NCI-H748 (cell line): Measurements from ENCODE around the gene C11orf97.
"Not testable (repeated sequence)": the region's sequence is repeated elsewhere in the genome, so short reads cannot be mapped to it uniquely, and the experiment has no call there.

ENCODE experiments used
- DNase-seq: peaks from one replicate; lab custom pipeline; 2025; ENCODE audit not compliant: unreplicated experiment; lab: John Stamatoyannopoulos, UW

C11orf97 gene

GRCh38 chr11:94555752-94556329 is 43.6 kb downstream of the C11orf97 start:
- DNase-seq = not testable (repeated sequence)

GRCh38 chr11:94557421-94557820 is 45.2 kb downstream of the C11orf97 start:
- DNase-seq = no peak

DNA sequence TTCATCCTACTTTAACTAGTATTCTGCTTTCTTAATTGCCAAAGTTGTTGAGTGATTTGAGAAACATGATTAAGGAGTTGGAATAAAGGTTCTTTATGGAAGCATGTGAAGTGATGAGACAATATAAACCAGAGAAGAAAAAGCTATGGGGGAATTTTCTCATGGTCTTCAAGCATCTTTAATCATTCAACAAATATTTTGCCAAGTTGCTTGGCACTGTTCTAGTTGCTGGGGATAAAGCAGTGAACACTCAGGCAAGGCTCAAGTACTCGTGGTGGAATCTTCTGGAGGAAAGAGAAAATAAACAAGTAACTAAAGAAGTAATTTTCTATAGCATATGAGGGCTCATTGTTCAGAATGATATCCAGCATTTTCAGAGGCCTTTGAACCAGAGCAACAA is 45.7 kb downstream of the C11orf97 start:
- DNase-seq = no peak

- no peak for DNase-seq
These were observed 46.2 kb downstream of the C11orf97 start for GRCh38 chr11:94558468-94558867.

GRCh38 chr11:94558932-94559331 is 46.7 kb downstream of the C11orf97 start:
- DNase-seq = no peak

DNA sequence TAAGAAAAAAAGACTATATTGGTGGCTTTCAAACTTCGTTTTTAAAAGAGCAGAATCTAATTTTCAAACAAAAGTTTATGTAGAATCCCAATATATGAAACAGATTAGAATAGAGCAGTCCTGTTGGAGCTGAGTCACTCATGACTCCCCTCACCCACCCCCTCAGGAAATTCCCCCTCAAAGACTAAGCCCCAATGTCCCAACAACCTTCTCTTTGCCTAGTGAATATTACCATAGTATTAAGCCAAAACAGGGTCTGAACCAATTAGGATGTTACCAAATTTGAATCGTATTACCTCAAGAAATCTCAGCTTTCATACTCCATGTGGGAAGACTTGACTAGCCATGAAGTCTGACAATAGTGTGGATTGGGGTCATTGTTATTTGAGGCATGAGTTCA is 47.1 kb downstream of the C11orf97 start:
- no peak for DNase-seq

GRCh38 chr11:94560834-94561233 is 48.6 kb downstream of the C11orf97 start:
- DNase-seq = no peak

GRCh38 chr11:94563176-94563847 is 51.1 kb downstream of the C11orf97 start:
- peak; percentile 15 for DNase-seq

DNA sequence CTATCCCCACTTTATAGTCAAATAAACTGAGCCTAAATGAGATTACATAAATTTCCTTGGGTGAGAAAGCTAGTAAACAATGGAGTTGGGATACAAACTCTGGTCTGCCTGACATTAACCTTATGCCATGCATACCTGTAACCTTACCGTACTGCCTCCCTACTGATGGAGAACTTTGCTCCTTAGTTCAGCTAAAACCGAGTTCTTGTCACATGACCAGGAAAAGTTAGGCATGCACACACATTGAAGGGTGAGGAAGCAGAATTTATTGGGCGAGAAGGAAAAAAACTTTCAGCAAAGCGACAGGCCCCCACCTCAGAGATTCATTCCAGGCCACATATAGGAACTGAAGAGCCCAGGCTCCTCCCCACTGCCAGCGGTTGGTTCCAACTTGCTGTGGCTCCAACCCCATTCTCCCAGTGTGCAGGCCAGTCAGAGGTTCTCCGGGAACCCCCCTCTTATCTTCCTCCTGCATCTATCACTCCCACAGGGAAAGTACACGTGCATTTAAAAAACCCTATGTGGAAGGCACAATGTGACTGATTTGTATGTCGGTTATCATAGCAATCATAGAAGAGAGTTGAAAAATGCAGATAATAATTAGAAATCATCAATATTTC is 51.7 kb downstream of the C11orf97 start:
- DNase-seq = no peak

DNA sequence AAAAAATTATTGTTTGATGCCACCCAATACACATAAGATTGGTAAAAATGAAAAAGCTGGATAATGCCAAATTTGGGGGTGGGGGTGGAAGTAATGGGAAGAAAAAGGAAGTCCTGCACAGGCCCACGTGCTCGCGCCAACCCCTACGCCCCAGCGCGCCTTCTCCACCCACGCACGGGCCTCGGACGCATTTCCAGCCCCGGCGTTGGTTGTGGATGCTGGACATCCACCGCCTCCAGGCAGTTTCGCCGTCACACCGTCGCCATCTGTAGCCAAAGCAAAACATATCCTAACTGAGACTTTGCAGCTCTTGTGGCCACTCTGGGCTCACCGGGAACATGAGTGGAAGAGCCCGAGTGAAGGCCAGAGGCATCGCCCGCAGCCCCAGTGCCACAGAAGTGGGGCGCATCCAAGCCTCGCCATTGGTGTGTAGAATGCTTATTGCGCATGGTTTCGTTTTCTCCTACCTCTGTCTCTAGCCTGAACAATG is 55.0 kb downstream of the C11orf97 start, which contains the start of gene PIWIL4:
PIWIL4 (plus strand) TSS at position 188 of the 490 bp plus-strand sequence; CDS start at position 339, 151 bp downstream.
- no peak for DNase-seq

GRCh38 chr11:94568200-94568599 is 55.9 kb downstream of the C11orf97 start:
- DNase-seq = no peak

DNA sequence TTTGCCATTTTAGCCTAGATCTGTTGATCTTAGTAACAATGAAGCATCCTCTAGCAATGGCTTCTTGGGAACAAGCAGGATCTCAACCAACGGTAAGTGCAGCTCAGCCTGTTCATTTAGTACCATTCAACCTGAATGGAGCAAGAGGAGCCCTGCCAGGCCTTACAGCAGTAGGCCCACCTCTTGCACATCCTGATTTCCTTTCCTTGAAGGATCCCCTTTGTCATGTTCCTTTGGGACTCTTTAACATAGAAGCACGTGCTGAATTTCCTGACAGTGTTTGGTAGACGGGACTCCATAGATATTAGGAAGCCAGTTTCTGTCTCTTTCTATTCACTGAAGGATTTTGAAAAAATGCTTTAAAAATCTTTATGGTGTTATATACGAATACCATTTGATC is 56.5 kb downstream of the C11orf97 start:
- DNase-seq = no peak

DNA sequence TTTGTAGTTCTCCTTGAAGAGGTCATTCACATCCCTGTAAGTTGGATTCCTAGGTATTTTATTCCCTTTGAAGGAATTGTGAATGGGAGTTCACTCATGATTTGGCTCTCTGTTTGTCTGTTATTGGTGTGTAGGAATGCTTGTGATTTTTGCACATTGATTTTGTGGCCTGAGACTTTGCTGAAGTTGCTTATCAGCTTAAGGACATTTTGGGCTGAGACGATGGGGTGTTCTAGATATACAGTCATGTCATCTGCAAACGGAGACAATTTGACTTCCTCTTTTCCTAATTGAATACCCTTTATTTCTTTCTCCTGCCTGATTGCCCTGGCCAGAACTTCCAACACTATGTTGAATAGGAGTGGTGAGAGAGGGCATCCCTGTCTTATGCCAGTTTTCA is 60.7 kb downstream of the C11orf97 start:
- DNase-seq = not testable (repeated sequence)

- no peak for DNase-seq
These were observed 62.1 kb downstream of the C11orf97 start for GRCh38 chr11:94574193-94574961.

GRCh38 chr11:94576306-94576705 is 64.0 kb downstream of the C11orf97 start:
- no peak for DNase-seq

DNA sequence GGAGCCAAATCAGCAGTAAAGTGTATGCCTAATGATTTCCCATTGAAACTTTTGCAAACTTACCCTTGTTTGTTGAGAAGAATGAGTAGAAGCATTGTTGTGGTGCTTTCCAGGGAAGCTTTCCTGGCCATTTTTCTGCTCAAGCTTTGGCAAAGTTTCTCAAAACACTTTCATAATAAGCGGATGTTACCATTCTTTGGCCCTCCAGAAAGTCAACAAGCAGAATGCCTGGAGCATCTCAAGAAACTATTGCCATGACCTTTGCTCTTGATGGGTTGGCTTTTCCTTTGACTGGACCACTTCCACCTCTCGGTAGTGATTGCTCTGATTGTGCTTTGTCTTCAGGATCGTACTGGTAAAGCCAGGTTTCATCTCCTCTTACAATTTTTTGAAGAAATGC is 65.6 kb downstream of the C11orf97 start:
- no peak for DNase-seq
